HG02678 (cell line): ENCODE data around the gene DNAI1.
"Not testable (repeated sequence)": the region's sequence is repeated elsewhere in the genome, so short reads cannot be mapped to it uniquely, and the experiment has no call there.

ENCODE experiments used
- ATAC-seq: cut with Tn5 transposase; IDR thresholded peaks from one replicate; pipeline ENCODE4 v1.9.1; 2021; ENCODE audit warnings: mild to moderate bottlenecking, moderate library complexity; ENCODE audit not compliant: unreplicated experiment

DNAI1 gene

DNA sequence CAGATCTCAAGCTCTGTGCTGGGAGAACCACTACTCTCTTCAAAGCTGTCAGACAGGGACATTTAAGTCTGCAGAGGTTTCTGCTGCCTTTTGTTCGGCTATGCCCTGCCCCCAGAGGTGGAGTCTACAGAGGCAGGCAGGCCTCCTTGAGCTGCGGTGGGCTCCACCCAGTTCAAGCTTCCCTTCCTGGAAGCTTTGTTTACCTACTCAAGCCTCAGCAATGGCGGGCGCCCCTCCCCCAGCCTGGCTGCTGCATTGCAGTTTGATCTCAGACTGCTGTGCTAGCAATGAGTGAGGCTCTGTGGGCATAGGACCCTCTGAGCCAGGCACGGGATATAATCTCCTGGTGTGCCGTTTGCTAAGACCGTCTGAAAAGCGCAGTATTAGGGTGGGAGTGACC, 73.4 kb downstream of the DNAI1 start:
- not testable (repeated sequence) for ATAC-seq

- ATAC-seq = no peak
Measured at GRCh38 chr9:34536685-34537084, 78.1 kb downstream of the DNAI1 start.

DNA sequence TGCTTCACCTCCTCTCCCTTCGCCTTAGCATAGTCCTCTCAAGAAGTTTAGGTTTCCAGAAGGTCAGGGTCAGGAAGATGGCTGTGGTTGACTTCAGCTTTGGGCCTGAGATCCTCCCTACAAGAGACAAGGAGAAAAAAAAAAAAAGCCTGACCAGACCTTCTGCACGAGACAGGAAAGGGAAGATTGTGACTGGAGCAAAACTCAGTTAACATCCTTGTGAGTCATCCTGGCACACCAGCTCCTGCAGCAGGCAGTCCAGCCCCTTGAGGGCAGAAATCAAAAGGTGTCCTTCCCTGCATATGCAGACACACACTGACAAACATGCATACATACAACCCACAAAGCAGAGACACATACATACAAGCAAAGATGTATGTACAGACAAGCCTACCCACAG, 82.2 kb downstream of the DNAI1 start:
- ATAC-seq = no peak

DNA sequence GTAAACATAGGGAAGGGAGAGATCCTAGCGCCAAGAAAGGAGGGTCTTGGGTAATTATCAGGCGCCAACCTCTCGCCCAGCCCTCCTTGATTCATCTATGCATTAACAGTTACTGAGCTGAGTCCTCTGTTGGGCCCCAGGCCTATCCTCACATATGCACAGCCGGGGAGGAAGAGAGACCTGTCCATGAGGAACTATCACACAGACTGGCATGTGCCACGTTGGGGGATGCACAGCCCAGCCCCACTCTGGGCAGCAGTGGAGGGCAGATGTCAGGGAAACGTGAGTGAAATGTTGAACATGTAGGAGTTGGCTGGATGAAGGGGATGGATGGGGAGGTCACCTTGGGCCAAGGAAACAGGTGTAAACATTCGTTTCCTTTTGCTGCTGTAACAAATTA, 82.9 kb downstream of the DNAI1 start:
- no peak for ATAC-seq

DNA sequence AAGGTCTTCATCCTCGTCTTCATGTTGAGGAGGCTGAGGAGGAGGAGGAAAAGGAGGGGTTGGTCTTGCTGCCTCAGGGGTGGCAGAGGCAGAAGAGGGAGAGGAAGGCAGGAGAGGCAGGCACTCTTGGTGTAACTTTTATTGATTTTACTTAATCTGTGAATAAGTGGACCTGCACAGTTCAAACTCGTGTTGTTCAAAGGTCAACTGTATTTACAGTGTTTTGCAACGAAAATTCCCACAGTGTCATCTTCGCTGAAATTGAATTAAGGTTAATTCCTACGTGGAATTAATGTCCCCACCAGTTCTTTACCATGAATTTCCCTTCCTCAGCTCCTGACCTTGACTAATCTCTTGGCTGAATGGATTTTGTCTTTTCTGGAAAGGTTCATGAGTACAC, 85.4 kb downstream of the DNAI1 start:
- no peak for ATAC-seq

GRCh38 chr9:34545497-34545896, 86.9 kb downstream of the DNAI1 start:
- no peak for ATAC-seq

DNA sequence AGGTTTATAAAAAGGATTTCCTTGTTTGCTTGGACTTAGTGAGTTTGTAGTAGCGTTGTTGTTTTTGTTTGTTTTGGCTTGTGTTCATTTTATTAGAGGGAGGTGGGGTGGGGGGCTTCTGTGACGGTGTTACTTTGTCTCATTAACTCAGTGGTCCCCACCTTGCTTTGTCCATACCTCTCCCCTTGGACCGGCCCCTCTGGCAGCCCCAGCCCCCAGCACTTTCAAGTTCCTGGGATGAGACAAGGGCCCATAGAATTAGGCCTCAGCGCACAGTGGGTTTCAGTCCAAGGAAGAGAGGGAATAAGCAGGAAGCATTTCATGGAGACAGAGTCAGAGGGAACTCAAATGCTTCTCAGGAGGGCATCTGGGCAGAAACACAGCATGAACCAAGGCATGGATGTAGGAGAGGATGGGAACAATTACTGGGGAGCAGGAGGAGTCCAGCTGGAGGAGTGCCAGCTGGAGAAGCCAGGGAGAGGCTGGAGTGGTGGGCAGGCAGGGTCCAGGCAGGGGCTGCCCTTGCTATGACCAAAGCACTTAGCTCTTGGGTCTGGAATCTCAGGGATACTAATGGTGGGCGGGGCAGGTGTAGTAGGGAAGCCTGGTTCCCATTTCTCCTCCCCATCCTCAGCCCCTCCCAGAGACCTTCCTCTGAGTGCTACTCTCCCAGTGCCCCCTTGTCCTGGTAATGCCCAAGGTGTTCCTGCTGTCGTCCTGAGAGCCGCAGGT, 87.7 kb downstream of the DNAI1 start:
- no peak for ATAC-seq

GRCh38 chr9:34546834-34547827, 88.5 kb downstream of the DNAI1 start:
- ATAC-seq = no peak

DNA sequence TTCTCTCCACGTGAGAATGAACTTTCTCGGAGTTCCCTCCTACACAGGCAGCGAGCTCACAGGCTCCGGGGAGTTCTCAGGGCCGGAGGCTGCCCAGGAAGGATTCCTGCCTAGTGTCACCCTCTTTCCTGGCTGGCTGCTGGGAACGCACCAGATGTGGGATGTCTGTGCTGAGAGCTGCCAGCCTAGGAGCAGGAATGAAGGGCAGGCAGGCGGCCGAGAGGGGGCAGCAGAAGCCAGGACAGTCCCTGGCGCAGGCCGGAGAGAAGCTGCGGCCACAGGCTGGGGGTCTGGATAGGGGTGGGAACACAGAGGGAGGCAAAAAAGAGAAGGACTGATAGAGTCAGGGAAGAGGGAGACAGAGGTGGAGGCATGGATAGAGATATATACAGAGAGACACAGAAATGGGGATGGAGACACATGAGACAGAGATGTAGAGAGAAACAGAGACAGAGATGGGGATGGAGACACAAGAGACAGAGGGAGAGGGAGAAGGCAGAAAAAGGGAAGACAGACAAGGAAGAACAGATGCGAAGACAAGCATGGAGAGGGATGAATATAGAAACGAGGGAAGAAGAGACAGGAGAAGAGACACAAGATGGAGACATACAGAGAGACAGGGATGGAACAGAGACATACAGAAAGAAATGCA, 89.5 kb downstream of the DNAI1 start:
- ATAC-seq = no peak

GRCh38 chr9:34549407-34549732, 90.8 kb downstream of the DNAI1 start:
- no peak for ATAC-seq

- no peak for ATAC-seq
Measured at GRCh38 chr9:34550016-34550680, 91.5 kb downstream of the DNAI1 start.

DNA sequence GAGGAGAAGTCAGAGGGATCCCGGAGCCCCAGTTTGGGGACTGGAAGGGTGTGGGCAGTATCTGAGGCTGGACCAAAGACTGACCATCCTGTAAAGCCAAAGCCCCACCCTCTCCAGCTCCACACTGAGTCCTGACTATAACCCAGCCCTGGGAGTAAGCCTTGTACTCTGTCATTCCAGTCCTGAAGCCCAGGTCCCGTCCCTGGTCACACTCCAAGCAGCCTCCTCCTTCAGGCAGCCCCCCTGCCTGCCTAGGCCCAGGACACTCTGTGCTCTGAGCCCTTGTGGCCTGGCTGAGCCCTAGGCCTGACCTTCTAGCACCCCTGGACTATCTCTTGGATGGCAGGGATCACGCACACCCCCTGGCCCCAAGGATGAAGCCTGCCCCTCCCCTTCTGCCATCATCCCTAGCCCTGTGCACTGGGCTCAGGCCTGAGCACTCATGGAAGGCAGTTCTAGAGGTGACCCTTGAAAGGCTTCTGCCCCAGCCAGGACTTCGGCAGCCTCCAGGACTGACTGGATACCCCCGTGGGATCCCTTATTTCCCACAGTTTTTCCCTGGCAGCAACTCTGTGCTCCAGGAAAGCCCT, 92.2 kb downstream of the DNAI1 start:
- no peak for ATAC-seq

DNA sequence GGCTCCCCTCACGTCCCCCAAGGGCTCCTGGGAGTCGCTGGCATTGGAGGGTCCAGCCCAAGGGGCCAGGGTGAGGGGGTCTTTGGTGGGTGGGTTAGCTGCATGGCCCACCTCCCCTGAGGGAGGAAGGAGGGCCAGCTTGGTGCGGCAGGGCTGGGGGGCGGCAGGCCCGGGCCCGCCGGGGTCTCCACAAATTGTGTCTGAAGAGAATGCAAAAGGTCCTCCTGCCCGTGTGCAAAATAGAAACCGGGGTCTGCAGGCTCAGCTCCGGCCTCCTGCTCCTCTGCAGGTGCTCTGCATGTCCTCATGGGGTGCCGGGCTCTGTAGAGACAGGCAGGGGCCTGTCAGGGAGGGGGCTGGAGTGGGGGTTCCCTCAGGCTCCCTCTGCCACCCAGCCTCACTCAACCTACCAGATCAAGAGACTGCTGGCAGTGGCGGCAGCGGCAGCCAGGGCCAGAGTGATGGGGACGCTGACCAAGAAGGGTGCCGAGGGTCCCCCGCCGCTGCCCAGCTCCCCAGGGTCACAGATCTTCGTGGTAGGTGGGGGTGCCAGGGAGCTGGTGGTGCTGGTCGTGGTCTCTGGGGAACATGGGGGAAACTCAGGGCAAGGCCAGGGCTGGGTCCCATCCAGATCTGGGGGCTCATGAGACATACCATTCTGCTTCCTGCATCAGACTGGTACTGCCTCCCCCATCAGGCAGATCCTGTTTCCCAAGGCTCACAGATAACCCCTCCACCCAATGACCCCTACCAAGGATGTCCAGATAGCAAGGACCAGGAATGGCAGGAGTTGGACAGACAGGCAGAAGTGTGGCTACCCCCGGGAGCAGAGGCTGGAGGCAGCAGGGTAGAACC, 93.4 kb downstream of the DNAI1 start:
- no peak for ATAC-seq

DNA sequence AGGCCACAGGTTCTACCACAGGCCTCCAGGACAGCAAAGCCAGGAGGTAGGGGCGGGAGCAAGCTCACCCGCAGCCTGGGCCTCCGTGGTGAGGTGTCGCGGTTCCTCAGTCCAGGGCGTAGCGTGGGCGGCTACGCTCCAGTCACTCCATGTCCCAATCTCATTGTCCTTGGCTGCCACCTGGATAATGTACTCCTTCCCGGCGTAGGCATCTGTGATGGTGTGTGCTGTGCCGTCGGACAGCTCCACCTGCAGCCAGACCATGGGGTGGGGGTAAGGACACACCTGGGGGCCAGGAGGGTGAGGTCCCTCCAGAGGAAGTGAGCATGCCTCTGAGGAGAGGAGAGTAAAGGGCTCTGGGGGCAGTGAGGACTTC, 94.0 kb downstream of the DNAI1 start:
- no peak for ATAC-seq

- no peak for ATAC-seq
Measured at GRCh38 chr9:34552986-34553385, 94.4 kb downstream of the DNAI1 start.

GRCh38 chr9:34553511-34554021, 95.0 kb downstream of the DNAI1 start:
- no peak for ATAC-seq

- ATAC-seq = no peak
Measured at GRCh38 chr9:34554211-34555001, 95.8 kb downstream of the DNAI1 start.

DNA sequence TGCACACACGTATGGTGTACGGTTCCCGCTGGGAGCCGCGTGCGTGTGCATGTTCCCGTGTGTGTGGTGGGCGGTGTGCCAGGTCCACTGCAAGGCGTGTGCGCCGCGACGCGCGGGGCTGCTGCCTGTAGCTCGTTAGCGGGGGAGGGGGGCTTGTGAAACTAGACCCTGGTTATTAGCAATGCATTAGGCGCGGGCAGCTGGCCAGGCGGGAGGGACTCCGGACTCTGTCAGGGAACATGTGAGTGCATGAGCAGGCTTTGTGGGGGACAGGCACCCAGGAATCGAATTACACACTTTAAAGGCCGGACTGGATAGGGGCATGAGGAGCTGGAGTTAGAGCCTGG, 96.4 kb downstream of the DNAI1 start:
- ATAC-seq = no peak

GRCh38 chr9:34555500-34555899, 96.9 kb downstream of the DNAI1 start:
- no peak for ATAC-seq
